ENCODE results near the gene REPIN1. TPM values are rescaled to one million over a fixed set of nuclear protein-coding genes. Genes with fewer than 3 reads are reported as not detected.

Gene REPIN1
- total RNA-seq, 3 donors from 2014 or later (not counting 1 experiment from before 2014, with no cell fraction given) = 58.9 to 79.4 (median 76.5) TPM

DNA sequence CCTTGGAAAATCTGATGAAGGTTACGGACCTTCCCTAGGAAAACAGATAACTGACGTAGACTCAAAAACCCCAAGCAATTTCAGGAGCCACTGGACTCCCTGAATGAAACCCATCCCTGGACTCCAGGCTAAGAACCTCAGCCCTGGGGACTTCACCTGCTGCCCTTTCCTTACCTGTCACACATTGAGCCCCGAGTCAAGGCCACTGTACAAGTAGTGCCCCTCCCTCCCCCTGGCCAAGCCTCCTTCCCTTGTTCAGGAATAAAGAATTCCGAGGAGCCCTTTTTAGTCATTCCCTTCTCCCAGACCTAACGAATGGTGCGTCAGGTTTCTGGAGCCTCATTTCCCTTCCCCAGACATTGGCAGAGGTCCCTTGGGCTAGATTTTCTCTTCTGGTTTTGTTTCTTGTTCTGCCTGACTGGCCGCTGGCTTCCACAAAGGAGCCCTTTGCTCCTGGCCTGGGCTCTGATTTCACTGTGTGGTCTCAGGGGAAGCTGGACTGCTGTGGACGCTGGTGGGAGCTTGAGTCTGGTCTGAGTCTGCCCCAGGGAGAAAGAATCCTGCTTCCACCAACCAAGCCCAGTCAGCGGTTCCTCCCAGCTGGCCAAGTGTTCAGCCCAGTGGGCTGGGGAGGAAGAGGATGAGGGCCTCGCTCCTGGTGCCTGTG, 42.2 kb downstream of the REPIN1 start:
- DNase-seq (no peak), ATAC-seq (no peak)
- H3K27me3 Mint-ChIP-seq (ENCODE audit: low read depth in 2 of 2) = no peaks in the 10 kb centered on the region
- Histone ChIP-seq H3K4me1 (ENCODE audit: control insufficient read depth, insufficient read depth, low read length) (peaks cover 24% of the 10 kb centered on the region), H3K4me3 (ENCODE audit: low read length) (no peak overlapping the region), H3K9me3 (ENCODE audit: control insufficient read depth, insufficient read depth, low read length) (no peaks in the 10 kb centered on the region), H3K36me3 (ENCODE audit: control insufficient read depth, insufficient read depth, low read length) (peaks cover 12% of the 10 kb centered on the region), H3K27me3 (ENCODE audit: control insufficient read depth, insufficient read depth, low read length) (no peaks in the 10 kb centered on the region), H3K27ac (ENCODE audit: low read length) (no peak overlapping the region)
- 96% methylated on average over 10 of the region's 10 CpGs for WGBS (ENCODE audit: insufficient coverage)
- H3K36me3 Mint-ChIP-seq = no peaks in the 10 kb centered on the region
- intact Hi-C loops (cut with micrococcal nuclease) = no loop called here
- TF ChIP-seq, protein P1, sequence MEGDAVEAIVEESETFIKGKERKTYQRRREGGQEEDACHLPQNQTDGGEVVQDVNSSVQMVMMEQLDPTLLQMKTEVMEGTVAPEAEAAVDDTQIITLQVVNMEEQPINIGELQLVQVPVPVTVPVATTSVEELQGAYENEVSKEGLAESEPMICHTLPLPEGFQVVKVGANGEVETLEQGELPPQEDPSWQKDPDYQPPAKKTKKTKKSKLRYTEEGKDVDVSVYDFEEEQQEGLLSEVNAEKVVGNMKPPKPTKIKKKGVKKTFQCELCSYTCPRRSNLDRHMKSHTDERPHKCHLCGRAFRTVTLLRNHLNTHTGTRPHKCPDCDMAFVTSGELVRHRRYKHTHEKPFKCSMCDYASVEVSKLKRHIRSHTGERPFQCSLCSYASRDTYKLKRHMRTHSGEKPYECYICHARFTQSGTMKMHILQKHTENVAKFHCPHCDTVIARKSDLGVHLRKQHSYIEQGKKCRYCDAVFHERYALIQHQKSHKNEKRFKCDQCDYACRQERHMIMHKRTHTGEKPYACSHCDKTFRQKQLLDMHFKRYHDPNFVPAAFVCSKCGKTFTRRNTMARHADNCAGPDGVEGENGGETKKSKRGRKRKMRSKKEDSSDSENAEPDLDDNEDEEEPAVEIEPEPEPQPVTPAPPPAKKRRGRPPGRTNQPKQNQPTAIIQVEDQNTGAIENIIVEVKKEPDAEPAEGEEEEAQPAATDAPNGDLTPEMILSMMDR (IDR thresholded peaks at IDR 0.05) = no peak
- no peak overlapping the region for H3K4me3 Mint-ChIP-seq
- H3K9me3 Mint-ChIP-seq = no peaks in the 10 kb centered on the region
- peaks cover 20 to 23% of the 10 kb centered on the region in 2 donors for H3K4me1 Mint-ChIP-seq
- peak overlapping the region in 1 of 2 donors; percentile 36 for H3K27ac Mint-ChIP-seq

DNA sequence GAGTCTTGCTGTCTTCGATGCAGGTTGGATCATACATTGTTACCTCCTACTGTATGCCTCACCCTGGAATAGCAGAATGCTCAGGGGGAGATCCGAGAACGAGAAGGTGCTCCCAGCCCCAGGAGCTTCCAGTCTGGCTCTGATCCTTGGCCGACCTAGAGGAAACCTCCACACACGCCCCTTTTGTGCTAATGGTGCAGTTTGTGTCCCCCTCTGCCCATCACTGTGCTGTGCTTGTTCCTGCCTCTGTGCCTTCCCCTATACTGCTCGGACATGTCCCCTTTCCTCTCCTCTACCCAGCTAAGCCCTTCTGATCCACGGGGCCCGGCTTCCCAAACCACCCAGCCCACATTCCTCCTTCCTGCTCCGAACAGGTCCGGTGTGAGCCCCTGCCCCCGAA, 43.0 kb downstream of the REPIN1 start:
- Histone ChIP-seq H3K4me3 (ENCODE audit: low read length) (no peak overlapping the region), H3K9me3 (ENCODE audit: control insufficient read depth, insufficient read depth, low read length) (no peaks in the 10 kb centered on the region), H3K27ac (ENCODE audit: low read length) (no peak overlapping the region), H3K27me3 (ENCODE audit: control insufficient read depth, insufficient read depth, low read length) (no peaks in the 10 kb centered on the region), H3K36me3 (ENCODE audit: control insufficient read depth, insufficient read depth, low read length) (peaks cover 12% of the 10 kb centered on the region), H3K4me1 (ENCODE audit: control insufficient read depth, insufficient read depth, low read length) (peaks cover 16% of the 10 kb centered on the region)
- no peaks in the 10 kb centered on the region for H3K9me3 Mint-ChIP-seq
- no peaks in the 10 kb centered on the region for H3K27me3 Mint-ChIP-seq (ENCODE audit: low read depth in 2 of 2)
- intact Hi-C loops (cut with micrococcal nuclease) = no loop called here
- no peak overlapping the region for H3K27ac Mint-ChIP-seq
- no peak for DNase-seq
- 90% methylated on average over 11 of the region's 11 CpGs for WGBS (ENCODE audit: insufficient coverage)
- ATAC-seq = no peak
- peaks cover 13 to 15% of the 10 kb centered on the region in 2 donors for H3K4me1 Mint-ChIP-seq
- TF ChIP-seq, protein P1 (IDR thresholded peaks at IDR 0.05) = no peak
- no peak overlapping the region for H3K4me3 Mint-ChIP-seq
- no peaks in the 10 kb centered on the region for H3K36me3 Mint-ChIP-seq

DNA sequence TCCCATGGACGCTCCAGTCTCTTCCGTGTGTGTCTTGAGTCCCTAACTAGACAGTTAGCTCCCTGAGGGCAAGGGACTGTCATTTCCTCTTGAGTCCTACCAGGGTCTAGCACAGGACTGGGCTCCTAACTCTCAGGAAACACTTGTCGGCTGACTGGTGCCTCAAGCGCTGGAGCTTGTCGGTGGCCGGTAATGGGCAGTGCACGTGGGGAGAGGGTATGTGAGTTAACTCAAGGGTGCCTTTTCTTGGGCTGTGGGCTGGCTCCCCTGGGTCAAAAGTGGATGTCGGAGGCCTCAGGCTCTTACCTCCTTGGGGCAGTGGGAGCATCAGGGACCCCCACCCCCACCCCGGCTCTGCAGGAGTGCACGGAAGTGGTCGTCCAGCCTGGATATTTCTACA, 43.4 kb downstream of the REPIN1 start:
- DNase-seq (no peak), ATAC-seq (no peak)
- Histone ChIP-seq H3K27me3 (ENCODE audit: control insufficient read depth, insufficient read depth, low read length) (no peaks in the 10 kb centered on the region), H3K9me3 (ENCODE audit: control insufficient read depth, insufficient read depth, low read length) (no peaks in the 10 kb centered on the region), H3K36me3 (ENCODE audit: control insufficient read depth, insufficient read depth, low read length) (peaks cover 12% of the 10 kb centered on the region), H3K4me1 (ENCODE audit: control insufficient read depth, insufficient read depth, low read length) (peaks cover 14% of the 10 kb centered on the region), H3K4me3 (ENCODE audit: low read length) (no peak overlapping the region), H3K27ac (ENCODE audit: low read length) (no peak overlapping the region)
- WGBS (ENCODE audit: insufficient coverage) = 97% methylated on average over 11 of the region's 11 CpGs
- H3K27ac Mint-ChIP-seq = no peak overlapping the region
- H3K27me3 Mint-ChIP-seq (ENCODE audit: low read depth in 2 of 2) = no peaks in the 10 kb centered on the region
- H3K4me1 Mint-ChIP-seq = peaks cover 8 to 11% of the 10 kb centered on the region in 2 donors
- H3K9me3 Mint-ChIP-seq = no peaks in the 10 kb centered on the region
- H3K36me3 Mint-ChIP-seq = no peaks in the 10 kb centered on the region
- intact Hi-C loops (cut with micrococcal nuclease) = no loop called here
- TF ChIP-seq, protein P1 (IDR thresholded peaks at IDR 0.05) = no peak
- H3K4me3 Mint-ChIP-seq = no peak overlapping the region

Measured in natural killer cell (primary cell).